ENCODE data around the gene NEFH.
"Not testable (repeated sequence)": the region's sequence is repeated elsewhere in the genome, so short reads cannot be mapped to it uniquely, and the experiment has no call there.

Gene NEFH

GRCh38 chr22:29434288-29434687 is 45.7 kb upstream of the NEFH start:
- Histone ChIP-seq H3K36me3 (replicated peaks; ENCODE audit: low read depth, low read length) (no peaks in the 10 kb centered on the region), H3K9ac (ENCODE audit: low read length) (no peak overlapping the region), H3K9me3 (ENCODE audit: insufficient read depth, low read length) (no peaks in the 10 kb centered on the region), H3K4me3 (ENCODE audit: low read length) (no peak overlapping the region), H3K79me2 (ENCODE audit: low read length) (no peaks in the 10 kb centered on the region), H4K20me1 (ENCODE audit: insufficient read depth, low read length) (no peaks in the 10 kb centered on the region), H3K27me3 (ENCODE audit: low read depth, low read length) (peaks cover 55% of the 10 kb centered on the region), H3K27ac (ENCODE audit: low read length) (no peak overlapping the region), H3K4me2 (ENCODE audit: low read length) (no peak overlapping the region), H3K4me1 (ENCODE audit: low read length) (no peaks in the 10 kb centered on the region), H2AFZ (ENCODE audit: low read depth, low read length) (no peak overlapping the region)
- TF ChIP-seq CTCF (IDR thresholded peaks at IDR 0.05; ENCODE audit: low read depth, low read length) (no peak), EZH2phosphoT487 (IDR thresholded peaks at IDR 0.05; ENCODE audit: low read depth) (no peak)

- Histone ChIP-seq H3K4me1 (ENCODE audit: low read length) (no peaks in the 10 kb centered on the region), H3K4me3 (ENCODE audit: low read length) (no peak overlapping the region), H3K9ac (ENCODE audit: low read length) (no peak overlapping the region), H3K4me2 (ENCODE audit: low read length) (no peak overlapping the region), H3K36me3 (replicated peaks; ENCODE audit: low read depth, low read length) (no peaks in the 10 kb centered on the region), H3K9me3 (ENCODE audit: insufficient read depth, low read length) (no peaks in the 10 kb centered on the region), H3K27ac (ENCODE audit: low read length) (no peak overlapping the region), H3K79me2 (ENCODE audit: low read length) (no peaks in the 10 kb centered on the region), H2AFZ (ENCODE audit: low read depth, low read length) (no peak overlapping the region), H3K27me3 (ENCODE audit: low read depth, low read length) (peaks cover 44% of the 10 kb centered on the region), H4K20me1 (ENCODE audit: insufficient read depth, low read length) (no peaks in the 10 kb centered on the region)
- no peak for TF ChIP-seq CTCF (IDR thresholded peaks at IDR 0.05; ENCODE audit: low read depth, low read length)
- no peak for TF ChIP-seq EZH2phosphoT487 (IDR thresholded peaks at IDR 0.05; ENCODE audit: low read depth)
Measured at GRCh38 chr22:29435236-29436136, 44.5 kb upstream of the NEFH start.

GRCh38 chr22:29438283-29438682 is 41.7 kb upstream of the NEFH start, which contains the start of gene RFPL1:
RFPL1 (plus strand) TSS chr22:29438583.
- not testable (repeated sequence) for H3K4me1 ChIP-seq (ENCODE audit: low read length); H3K9me3 ChIP-seq (ENCODE audit: insufficient read depth, low read length); H3K4me2 ChIP-seq (ENCODE audit: low read length); H3K36me3 ChIP-seq (replicated peaks; ENCODE audit: low read depth, low read length); H3K27ac ChIP-seq (ENCODE audit: low read length); H3K4me3 ChIP-seq (ENCODE audit: low read length); H4K20me1 ChIP-seq (ENCODE audit: insufficient read depth, low read length); H2AFZ ChIP-seq (ENCODE audit: low read depth, low read length); H3K9ac ChIP-seq (ENCODE audit: low read length); H3K79me2 ChIP-seq (ENCODE audit: low read length)
- H3K27me3 ChIP-seq (ENCODE audit: low read depth, low read length): peaks cover 35% of the 10 kb centered on the region

GRCh38 chr22:29442976-29443375 is 37.0 kb upstream of the NEFH start:
- no peaks in the 10 kb centered on the region for H3K36me3 ChIP-seq (replicated peaks; ENCODE audit: low read depth, low read length)
- H3K27me3 ChIP-seq (ENCODE audit: low read depth, low read length): peaks cover 13% of the 10 kb centered on the region
- H2AFZ ChIP-seq (ENCODE audit: low read depth, low read length): no peak overlapping the region
- H3K4me1 ChIP-seq (ENCODE audit: low read length): no peaks in the 10 kb centered on the region
- H4K20me1 ChIP-seq (ENCODE audit: insufficient read depth, low read length): no peaks in the 10 kb centered on the region
- H3K9me3 ChIP-seq (ENCODE audit: insufficient read depth, low read length): no peaks in the 10 kb centered on the region
- no peak overlapping the region for H3K27ac ChIP-seq (ENCODE audit: low read length)
- no peak overlapping the region for H3K4me3 ChIP-seq (ENCODE audit: low read length)
- H3K9ac ChIP-seq (ENCODE audit: low read length): no peak overlapping the region
- no peaks in the 10 kb centered on the region for H3K79me2 ChIP-seq (ENCODE audit: low read length)
- no peak for TF ChIP-seq EZH2phosphoT487 (IDR thresholded peaks at IDR 0.05; ENCODE audit: low read depth)
- TF ChIP-seq CTCF (IDR thresholded peaks at IDR 0.05; ENCODE audit: low read depth, low read length): no peak
- no peak overlapping the region for H3K4me2 ChIP-seq (ENCODE audit: low read length)
